Activated naive CD4-positive, alpha-beta T cell treated with anti-CD3 and anti-CD28 coated beads, Interleukin-2, amount 50 U/mL, for 24 hours (primary cell): Measurements from ENCODE around the gene SLITRK5.

Experiments used
- H3K27ac Mint-ChIP-seq: one replicate; pipeline ENCODE4 v1.8.0; 2021; ENCODE audit warnings: mild to moderate bottlenecking, mixed read lengths
- H3K27me3 Mint-ChIP-seq: one replicate; pipeline ENCODE4 v1.8.0; 2021; ENCODE audit warnings: mixed read lengths
- H3K36me3 Mint-ChIP-seq: one replicate; pipeline ENCODE4 v1.8.0; 2021; ENCODE audit warnings: mixed read lengths
- H3K4me1 Mint-ChIP-seq: one replicate; pipeline ENCODE4 v1.8.0; 2021; ENCODE audit warnings: mixed read lengths
- H3K4me3 Mint-ChIP-seq: one replicate; pipeline ENCODE4 v1.8.0; 2021; ENCODE audit warnings: mild to moderate bottlenecking, mixed read lengths
- H3K9me3 Mint-ChIP-seq: one replicate; pipeline ENCODE4 v1.8.0; 2021; ENCODE audit warnings: mixed read lengths

SLITRK5 gene

DNA sequence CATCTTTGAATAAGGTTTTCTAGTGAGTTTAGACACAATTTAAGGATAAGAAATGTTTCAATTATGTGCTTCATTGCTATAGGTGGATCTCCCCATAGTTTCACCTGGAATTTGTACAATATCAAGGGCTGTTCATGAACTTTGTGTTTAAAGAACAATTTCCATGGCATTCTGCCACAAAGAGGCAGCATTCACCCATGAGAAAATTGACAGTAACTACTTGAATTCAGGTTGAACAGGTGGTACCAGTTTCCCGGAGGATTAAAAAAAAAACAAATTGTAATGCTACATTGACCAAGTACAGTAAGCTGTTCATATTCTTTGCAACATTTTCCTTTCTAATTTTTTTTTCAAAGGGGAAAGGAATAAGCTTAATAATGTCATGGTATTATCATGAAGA lies 9.1 kb downstream of the SLITRK5 start:
- no peaks in the 10 kb centered on the region for H3K9me3 Mint-ChIP-seq
- H3K27ac Mint-ChIP-seq, result no peak overlapping the region
- H3K4me1 Mint-ChIP-seq, result peaks cover 6% of the 10 kb centered on the region
- H3K4me3 Mint-ChIP-seq, result no peak overlapping the region
- H3K36me3 Mint-ChIP-seq, result no peaks in the 10 kb centered on the region
- peaks cover 26% of the 10 kb centered on the region for H3K27me3 Mint-ChIP-seq

DNA sequence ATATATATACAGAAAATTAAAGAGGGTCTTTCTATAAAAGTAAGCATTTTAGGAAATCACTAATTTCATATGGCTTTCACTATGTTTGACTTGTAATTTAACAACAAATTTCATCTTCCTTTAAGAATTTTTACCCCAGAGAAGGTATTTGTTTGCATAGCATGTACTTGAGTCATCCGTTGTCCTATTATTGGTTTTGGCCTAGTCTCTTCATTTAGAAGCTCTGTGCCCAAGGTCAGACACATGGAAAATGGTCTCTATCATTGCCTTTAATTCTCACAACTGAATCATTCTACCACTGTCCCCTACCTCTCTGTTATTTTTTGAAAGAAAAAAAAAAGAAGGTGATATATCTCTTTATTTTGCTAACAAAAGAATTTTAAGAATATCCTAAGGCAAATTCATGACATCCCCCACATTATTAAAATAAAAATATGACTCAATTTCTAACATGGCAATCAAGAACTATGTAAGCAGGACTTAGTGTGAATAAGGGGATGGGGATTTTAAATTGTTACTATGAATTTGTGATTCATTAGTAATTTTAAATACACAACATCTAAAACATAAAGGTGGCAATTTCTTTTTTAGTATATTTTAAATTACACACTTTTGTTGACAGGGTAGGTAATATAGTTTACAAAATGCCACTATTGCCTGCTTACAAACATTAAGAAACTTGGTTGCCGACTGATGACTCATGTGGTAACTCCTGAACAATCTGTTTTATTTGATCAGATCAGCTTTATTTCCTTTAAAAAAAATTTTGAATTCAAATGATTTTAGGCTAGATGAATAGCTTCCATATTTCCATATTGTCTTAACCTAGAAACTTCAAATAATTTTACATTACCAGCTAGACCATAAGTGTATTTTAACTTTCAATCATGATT lies 13.9 kb downstream of the SLITRK5 start:
- no peaks in the 10 kb centered on the region for H3K4me1 Mint-ChIP-seq
- H3K27ac Mint-ChIP-seq, result no peak overlapping the region
- no peaks in the 10 kb centered on the region for H3K36me3 Mint-ChIP-seq
- peaks cover under 1% of the 10 kb centered on the region for H3K27me3 Mint-ChIP-seq
- no peaks in the 10 kb centered on the region for H3K9me3 Mint-ChIP-seq
- no peak overlapping the region for H3K4me3 Mint-ChIP-seq

DNA sequence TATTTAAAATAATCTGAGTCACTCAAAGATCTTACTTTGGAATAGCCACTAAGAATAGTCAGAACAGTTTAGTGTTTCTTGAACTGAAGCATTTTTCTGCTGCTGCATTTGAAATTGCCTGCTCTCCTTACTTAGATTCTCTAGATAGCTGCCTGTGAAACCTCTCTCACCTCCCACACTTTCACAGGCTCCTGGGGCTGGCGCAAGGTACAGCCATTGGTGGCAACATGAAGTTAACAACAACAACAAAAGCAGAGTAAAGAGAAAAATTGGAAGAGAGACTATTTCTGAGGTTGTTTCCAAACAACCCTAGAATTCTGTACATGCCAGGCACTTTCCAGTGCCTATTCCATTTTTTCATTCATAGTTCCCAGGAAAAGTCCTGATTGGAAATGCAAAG lies 25.3 kb downstream of the SLITRK5 start:
- no peak overlapping the region for H3K4me3 Mint-ChIP-seq
- no peaks in the 10 kb centered on the region for H3K9me3 Mint-ChIP-seq
- H3K27me3 Mint-ChIP-seq, result no peaks in the 10 kb centered on the region

DNA sequence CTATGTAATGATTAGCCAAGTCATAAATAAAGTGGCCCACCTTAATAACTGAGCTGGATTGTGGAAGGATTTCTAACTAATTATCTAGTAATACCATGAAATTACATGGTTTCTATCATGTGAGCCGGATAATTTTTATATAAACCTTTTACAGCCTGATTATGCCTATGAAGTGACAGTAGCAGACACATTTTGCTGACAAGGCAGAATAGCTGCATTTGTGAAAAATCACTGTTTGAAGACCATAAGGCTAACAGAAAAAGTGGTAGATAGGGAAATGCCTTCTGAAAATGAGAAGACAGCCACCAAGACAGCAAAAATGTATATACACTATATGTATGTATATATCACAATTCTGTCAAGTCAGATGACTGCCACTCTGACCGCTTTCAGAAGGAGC lies 27.1 kb downstream of the SLITRK5 start:
- H3K27ac Mint-ChIP-seq, result no peak overlapping the region
- no peak overlapping the region for H3K4me3 Mint-ChIP-seq
- H3K27me3 Mint-ChIP-seq, result no peaks in the 10 kb centered on the region
- no peaks in the 10 kb centered on the region for H3K4me1 Mint-ChIP-seq
- H3K9me3 Mint-ChIP-seq, result no peaks in the 10 kb centered on the region
- H3K36me3 Mint-ChIP-seq, result no peaks in the 10 kb centered on the region

More for the DNA sequence above, 25.3 kb downstream of the SLITRK5 start:
- no peaks in the 10 kb centered on the region for H3K4me1 Mint-ChIP-seq
- H3K36me3 Mint-ChIP-seq, result no peaks in the 10 kb centered on the region
- no peak overlapping the region for H3K27ac Mint-ChIP-seq

DNA sequence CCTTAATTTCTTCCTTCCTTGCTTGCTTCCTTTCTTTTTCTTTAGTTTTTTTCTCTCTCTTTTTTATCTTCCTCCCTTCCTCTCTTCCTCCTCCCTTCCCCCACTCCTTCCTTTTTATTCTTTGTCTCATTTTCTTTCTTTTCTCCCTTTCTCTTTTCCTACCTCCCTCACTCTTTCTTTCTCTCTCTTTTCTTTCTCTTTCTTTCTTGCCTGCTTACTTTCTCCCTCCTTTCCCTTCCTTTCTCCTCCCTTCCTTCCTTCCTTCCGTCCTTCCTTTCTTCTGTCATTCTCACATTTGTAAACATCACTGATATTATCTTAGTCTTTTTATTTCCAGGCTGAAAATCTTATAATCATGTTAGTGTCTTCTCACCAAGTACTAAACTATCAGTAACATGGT lies 38.8 kb downstream of the SLITRK5 start:
- Mint-ChIP-seq H3K9me3 (peaks cover 5% of the 10 kb centered on the region), H3K27ac (no peak overlapping the region), H3K4me3 (no peak overlapping the region), H3K36me3 (no peaks in the 10 kb centered on the region), H3K4me1 (no peaks in the 10 kb centered on the region), H3K27me3 (no peaks in the 10 kb centered on the region)

DNA sequence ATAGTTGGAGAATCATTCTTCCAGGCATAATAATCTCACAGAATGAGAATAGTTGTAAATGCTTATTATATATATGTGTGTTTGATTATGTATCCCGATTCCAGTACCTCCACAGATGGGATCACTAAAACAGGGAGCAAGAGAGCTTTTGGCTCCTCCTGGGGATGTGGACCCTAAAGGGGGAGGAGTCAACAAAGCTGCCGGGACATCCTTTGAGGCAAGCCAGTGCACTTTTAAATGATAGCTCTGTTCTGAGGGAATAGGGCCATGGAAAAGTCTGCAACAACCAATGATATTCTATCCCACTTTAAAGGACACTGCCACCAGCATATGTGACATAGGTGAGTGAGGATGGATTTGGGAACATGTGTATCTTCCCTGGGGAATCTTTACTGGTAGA lies 40.8 kb downstream of the SLITRK5 start:
- H3K4me1 Mint-ChIP-seq, result no peaks in the 10 kb centered on the region
- H3K9me3 Mint-ChIP-seq, result peaks cover 5% of the 10 kb centered on the region
- no peak overlapping the region for H3K4me3 Mint-ChIP-seq

More for the DNA sequence above, 40.8 kb downstream of the SLITRK5 start:
- no peaks in the 10 kb centered on the region for H3K27me3 Mint-ChIP-seq
- no peak overlapping the region for H3K27ac Mint-ChIP-seq
- H3K36me3 Mint-ChIP-seq, result no peaks in the 10 kb centered on the region
